RWPE2 (cell line): ENCODE results near the gene DNAJC5.

Source experiments
- ATAC-seq: fragments of 200-7000 bp; cut with Tn5 transposase; 3 replicates; pipeline ENCODE4 v1.9.1; 2021; ENCODE audit warnings: low read depth
- DNase-seq: peaks from one replicate; pipeline ENCODE4 v3.0.0-alpha.2; 2020; ENCODE audit warnings: low spot score
- H3K27ac ChIP-seq: fragments of 450-650 bp; 2 replicates; pipeline ENCODE4 v1.5.1; 2017; ENCODE audit warnings: mild to moderate bottlenecking; ENCODE audit not compliant: poor library complexity, severe bottlenecking
- H3K27me3 ChIP-seq: fragments of 250-450 bp; sonication (Bioruptor Pico); 2 replicates; pipeline ENCODE4 v1.5.1; 2021; ENCODE audit warnings: mild to moderate bottlenecking, moderate library complexity; ENCODE audit not compliant: insufficient read depth, poor library complexity, severe bottlenecking
- H3K36me3 ChIP-seq: fragments of 250-450 bp; sonication (Bioruptor Pico); 2 replicates; pipeline ENCODE4 v1.5.1; 2020; ENCODE audit warnings: low read depth, mild to moderate bottlenecking, moderate library complexity
- H3K4me1 ChIP-seq: fragments of 250-450 bp; sonication (Bioruptor Pico); 2 replicates; pipeline ENCODE4 v1.5.1; 2021; ENCODE audit warnings: mild to moderate bottlenecking, moderate library complexity; ENCODE audit not compliant: insufficient read depth, poor library complexity, severe bottlenecking
- H3K4me3 ChIP-seq: fragments of 250-450 bp; sonication (Bioruptor Pico); 2 replicates; pipeline ENCODE4 v1.5.1; 2021; ENCODE audit warnings: mild to moderate bottlenecking, moderate library complexity; ENCODE audit not compliant: severe bottlenecking
- H3K9me3 ChIP-seq: fragments of 250-450 bp; sonication (Bioruptor Pico); 2 replicates; pipeline ENCODE4 v1.5.1; 2021; ENCODE audit warnings: mild to moderate bottlenecking, moderate library complexity; ENCODE audit not compliant: severe bottlenecking
- CTCF ChIP-seq: fragments of 450-650 bp; IDR thresholded peaks from one replicate; pipeline ENCODE4 v1.5.1; 2017; ENCODE audit warnings: mild to moderate bottlenecking, moderate library complexity; ENCODE audit not compliant: poor library complexity, severe bottlenecking

Gene DNAJC5

GRCh38 chr20:63940071-63940471 is 45.1 kb downstream of the DNAJC5 start:
- H3K4me3 ChIP-seq = no peak overlapping the region
- H3K4me1 ChIP-seq = peaks cover 18% of the 10 kb centered on the region
- ATAC-seq = no peak
- TF ChIP-seq CTCF = no peak
- DNase-seq = peak; percentile 88
- no peak overlapping the region for H3K27ac ChIP-seq
- no peaks in the 10 kb centered on the region for H3K9me3 ChIP-seq
- H3K27me3 ChIP-seq = no peaks in the 10 kb centered on the region
- H3K36me3 ChIP-seq = peaks cover 78% of the 10 kb centered on the region

GRCh38 chr20:63940472-63941266 is 45.7 kb downstream of the DNAJC5 start:
- peak overlapping the region; percentile 75 for H3K27ac ChIP-seq
- peak; percentile 90 for DNase-seq
- peaks cover 18% of the 10 kb centered on the region for H3K4me1 ChIP-seq
- no peak overlapping the region for H3K4me3 ChIP-seq
- H3K36me3 ChIP-seq = peaks cover 78% of the 10 kb centered on the region
- no peaks in the 10 kb centered on the region for H3K9me3 ChIP-seq
- no peak for ATAC-seq
- H3K27me3 ChIP-seq = no peaks in the 10 kb centered on the region
- no peak for TF ChIP-seq CTCF

GRCh38 chr20:63941282-63942081 is 46.6 kb downstream of the DNAJC5 start:
- ATAC-seq (peak; percentile 86), DNase-seq (peak; percentile 100)
- H3K4me3 ChIP-seq = no peak overlapping the region
- no peak for TF ChIP-seq CTCF
- peaks cover 77% of the 10 kb centered on the region for H3K36me3 ChIP-seq
- H3K27ac ChIP-seq = peak overlapping the region; percentile 75
- H3K9me3 ChIP-seq = no peaks in the 10 kb centered on the region
- H3K4me1 ChIP-seq = peaks cover 18% of the 10 kb centered on the region
- H3K27me3 ChIP-seq = no peaks in the 10 kb centered on the region

GRCh38 chr20:63942250-63942951 is 47.5 kb downstream of the DNAJC5 start:
- DNase-seq (peak; percentile 93), ATAC-seq (peak; percentile 17)
- Histone ChIP-seq H3K36me3 (peaks cover 76% of the 10 kb centered on the region), H3K4me3 (no peak overlapping the region), H3K4me1 (peaks cover 18% of the 10 kb centered on the region), H3K27me3 (no peaks in the 10 kb centered on the region), H3K9me3 (no peaks in the 10 kb centered on the region), H3K27ac (peak overlapping the region; percentile 79)
- TF ChIP-seq CTCF = no peak
